NCI-H1048 (cell line): ENCODE results near the gene EN2.

Source experiments
- DNase-seq: peaks from one replicate; lab custom pipeline; 2025; lab: John Stamatoyannopoulos, UW

The EN2 gene

GRCh38 chr7:155464183-155464582, 6.3 kb downstream of the EN2 start:
- DNase-seq: no peak

GRCh38 chr7:155464948-155465739, 7.2 kb downstream of the EN2 start:
- no peak for DNase-seq

- DNase-seq: no peak
Measured at GRCh38 chr7:155465761-155466141, 7.8 kb downstream of the EN2 start.

GRCh38 chr7:155466142-155466813, 8.3 kb downstream of the EN2 start:
- no peak for DNase-seq

GRCh38 chr7:155466814-155467733, 9.1 kb downstream of the EN2 start:
- peak; percentile 26 for DNase-seq

- DNase-seq: no peak
Measured at GRCh38 chr7:155467846-155468784, 10.2 kb downstream of the EN2 start.

- DNase-seq: no peak
Measured at GRCh38 chr7:155468785-155469148, 10.8 kb downstream of the EN2 start.

- DNase-seq: no peak
Measured at GRCh38 chr7:155469311-155470185, 11.6 kb downstream of the EN2 start.

GRCh38 chr7:155470186-155470487, 12.2 kb downstream of the EN2 start:
- DNase-seq: no peak

GRCh38 chr7:155470686-155471638, 13.0 kb downstream of the EN2 start:
- no peak for DNase-seq

- no peak for DNase-seq
Measured at GRCh38 chr7:155471718-155472117, 13.8 kb downstream of the EN2 start.

GRCh38 chr7:155477476-155477875, 19.5 kb downstream of the EN2 start:
- no peak for DNase-seq

- no peak for DNase-seq
Measured at GRCh38 chr7:155481764-155482163, 23.8 kb downstream of the EN2 start.

- DNase-seq: no peak
Measured at GRCh38 chr7:155482511-155483183, 24.7 kb downstream of the EN2 start.

- no peak for DNase-seq
Measured at GRCh38 chr7:155483245-155483644, 25.3 kb downstream of the EN2 start.

GRCh38 chr7:155483868-155484325, 26.0 kb downstream of the EN2 start:
- DNase-seq: no peak

- no peak for DNase-seq
Measured at GRCh38 chr7:155484483-155485399, 26.8 kb downstream of the EN2 start.
